NCI-H1694 treated with DMSO at 0.1 percent for 48 hours (cell line): Measurements from ENCODE around the gene YPEL5.

Experiments used
- DNase-seq: peaks from one replicate; lab custom pipeline; 2025; lab: John Stamatoyannopoulos, UW

Gene YPEL5

GRCh38 chr2:30165050-30165520, 18.3 kb downstream of the YPEL5 start:
- peak; percentile 96 for DNase-seq

DNA sequence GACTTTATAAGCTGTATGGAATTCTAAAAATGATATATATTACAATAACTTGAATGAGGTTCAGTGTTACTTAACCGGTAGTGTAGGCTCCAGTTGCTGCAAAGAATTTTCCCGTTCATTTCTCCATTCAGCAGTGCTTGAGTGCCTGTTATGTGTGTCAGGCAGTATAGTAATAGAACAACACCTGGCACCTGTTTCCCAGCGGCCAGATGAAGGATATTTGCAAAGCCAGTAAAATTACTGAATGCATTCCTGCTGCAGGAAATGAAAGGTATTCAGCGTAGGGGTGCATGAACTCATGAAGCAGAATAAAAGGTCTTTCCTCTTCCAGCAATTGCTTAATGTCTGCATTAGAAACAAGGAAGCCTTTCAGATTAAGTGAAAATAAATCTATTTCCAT, 18.8 kb downstream of the YPEL5 start:
- DNase-seq: no peak

DNA sequence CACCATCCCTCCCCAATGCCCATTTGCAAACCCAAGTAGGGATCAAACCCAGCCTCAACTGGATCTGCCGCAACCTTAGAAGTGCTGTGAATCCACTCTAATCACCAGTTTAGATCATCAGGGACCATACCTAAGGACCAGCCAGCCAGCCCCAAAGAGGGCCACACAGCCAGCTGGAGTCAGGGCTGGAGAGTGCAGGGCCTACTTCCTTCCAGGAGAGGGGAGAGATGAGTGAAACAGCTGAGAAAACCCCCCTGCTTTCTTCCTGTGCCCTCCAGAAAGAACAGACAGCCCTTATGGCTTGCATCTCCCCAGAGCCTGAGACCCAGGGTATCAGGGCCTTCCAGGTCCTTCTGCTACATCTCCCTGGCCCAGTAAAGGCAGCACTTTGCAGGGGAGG, 25.8 kb downstream of the YPEL5 start:
- DNase-seq: no peak

DNA sequence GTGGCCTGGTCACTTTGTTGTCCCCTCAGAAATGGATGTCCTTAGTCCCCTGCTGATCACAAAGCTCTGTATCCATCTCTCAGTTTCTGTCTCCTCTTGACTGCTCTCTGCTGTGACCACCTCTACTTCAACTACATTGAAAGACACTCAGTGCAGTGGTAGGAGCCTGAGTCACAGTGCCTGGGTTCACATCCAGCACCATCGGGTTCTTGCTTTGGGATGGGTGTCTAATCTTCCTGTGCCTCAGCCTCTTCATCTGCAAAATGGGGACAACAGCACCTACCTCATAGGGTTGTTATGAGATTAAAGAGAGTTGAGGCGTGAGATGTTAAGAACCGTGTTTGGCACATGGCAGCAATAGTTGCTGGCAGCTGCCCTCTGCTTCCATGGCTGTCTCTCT, 30.6 kb downstream of the YPEL5 start:
- no peak for DNase-seq

DNA sequence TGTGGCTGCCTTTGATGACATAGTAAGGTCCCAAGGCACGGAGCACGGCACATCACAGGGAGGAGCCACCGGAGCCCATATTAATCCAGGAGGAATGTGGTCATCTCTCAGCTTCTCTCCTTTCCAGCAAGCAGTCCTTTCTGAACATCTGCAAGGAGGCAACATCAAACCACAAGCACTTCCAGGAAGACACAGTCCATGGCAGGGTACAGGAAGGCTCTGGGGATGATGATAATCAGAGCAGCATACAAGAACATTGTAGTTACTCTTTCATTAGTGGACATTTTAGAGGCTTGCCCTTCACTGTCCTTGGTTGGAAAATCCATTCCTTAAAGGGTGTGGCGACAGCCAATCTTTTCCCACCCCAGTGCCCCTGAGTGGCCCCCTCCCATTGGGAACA, 31.1 kb downstream of the YPEL5 start:
- no peak for DNase-seq

DNA sequence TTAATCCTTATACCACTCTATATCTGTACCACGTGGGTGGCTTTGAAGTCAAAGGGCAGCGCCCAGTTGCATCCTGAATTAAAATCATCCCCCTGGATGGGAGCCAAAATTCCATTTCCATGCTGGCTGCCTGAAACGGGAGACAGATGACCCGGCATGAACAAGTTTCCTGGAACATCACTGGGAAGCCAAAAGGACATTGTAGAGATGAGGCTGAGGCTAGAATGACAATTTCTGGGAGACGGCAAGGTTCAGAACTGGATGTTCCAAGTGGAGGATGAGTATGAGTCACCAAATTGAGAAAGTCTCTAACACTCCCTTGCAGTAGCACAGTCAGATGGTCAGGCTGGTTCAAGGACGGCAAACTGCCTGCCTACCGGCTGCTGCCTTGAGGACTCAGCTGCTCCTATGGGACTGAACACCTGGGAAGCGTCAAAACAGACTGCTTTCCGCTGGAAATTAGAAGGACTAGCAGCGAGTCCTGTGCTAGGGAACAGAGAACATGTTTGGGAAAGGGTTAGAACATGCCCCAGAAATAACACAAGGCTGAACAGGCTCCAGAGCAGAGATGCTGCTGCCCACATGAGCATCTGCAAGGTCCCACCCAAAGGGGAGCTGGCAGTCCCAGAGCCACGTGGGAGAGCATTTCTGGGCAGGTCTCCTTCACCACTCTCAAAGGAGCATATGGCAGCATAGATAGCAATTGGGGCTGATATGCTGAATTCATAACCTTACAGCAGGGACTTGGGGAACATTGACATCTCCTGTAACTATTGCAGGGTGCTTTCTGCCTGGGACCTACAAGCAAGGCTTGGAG, 32.0 kb downstream of the YPEL5 start:
- DNase-seq: no peak

GRCh38 chr2:30179536-30179935, 32.7 kb downstream of the YPEL5 start:
- no peak for DNase-seq

DNA sequence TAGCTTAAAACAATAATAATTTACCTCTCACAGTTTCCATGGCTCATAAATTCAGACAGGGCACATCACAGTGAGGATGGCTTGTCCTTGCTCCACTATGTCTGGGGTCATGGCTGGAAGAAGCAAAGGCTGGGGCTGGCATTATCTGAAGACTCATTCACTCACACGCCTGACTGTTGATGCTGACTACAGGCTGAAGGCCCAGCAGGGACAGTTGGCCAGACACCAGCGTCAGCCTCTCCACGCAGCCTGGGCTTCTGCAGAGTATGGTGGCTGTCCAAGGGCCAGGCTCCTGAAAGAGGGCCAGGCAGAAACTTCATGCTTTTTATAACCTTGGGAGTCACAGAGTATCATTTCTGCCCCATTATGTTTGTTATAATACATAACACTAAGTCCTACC, 33.4 kb downstream of the YPEL5 start:
- DNase-seq: no peak

DNA sequence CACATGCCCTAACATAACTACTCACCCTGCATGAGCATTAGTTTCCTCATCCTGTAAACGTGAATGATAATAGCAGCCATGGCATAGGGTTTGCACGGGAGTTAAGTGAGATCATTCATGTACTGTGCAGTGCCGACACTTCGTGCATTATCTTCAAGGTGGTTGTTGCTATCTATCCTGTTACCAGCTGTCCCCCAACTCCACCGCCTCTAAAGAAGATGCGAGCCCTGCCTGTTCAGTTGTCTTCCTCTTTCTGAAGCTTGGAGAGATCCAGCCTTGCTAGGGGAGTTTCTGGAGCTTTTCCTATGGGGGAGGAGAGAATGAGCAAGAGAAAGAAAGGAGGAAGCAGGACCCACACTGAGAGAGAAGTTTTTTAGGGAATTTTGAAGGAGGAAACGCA, 34.4 kb downstream of the YPEL5 start:
- no peak for DNase-seq

DNA sequence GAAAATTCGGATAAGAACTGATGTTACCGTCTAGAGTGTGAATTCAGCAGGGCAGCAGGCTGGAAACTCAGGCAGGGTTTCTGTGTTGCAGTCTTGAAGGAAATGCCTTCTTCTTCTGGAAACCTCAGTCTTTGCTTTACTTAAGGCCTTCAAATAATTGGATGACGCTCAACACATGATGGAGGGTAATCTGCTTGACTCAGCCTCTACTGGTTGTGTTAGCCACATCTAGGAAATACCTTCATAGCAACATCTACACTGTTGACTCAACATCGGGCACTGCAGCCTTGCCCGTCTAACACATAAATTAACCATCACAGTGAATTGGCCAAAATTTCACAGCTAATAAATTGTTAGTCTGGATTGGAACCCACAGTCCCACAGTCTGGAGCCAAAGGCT, 37.2 kb downstream of the YPEL5 start:
- DNase-seq: no peak

GRCh38 chr2:30185178-30185577, 38.4 kb downstream of the YPEL5 start:
- no peak for DNase-seq

DNA sequence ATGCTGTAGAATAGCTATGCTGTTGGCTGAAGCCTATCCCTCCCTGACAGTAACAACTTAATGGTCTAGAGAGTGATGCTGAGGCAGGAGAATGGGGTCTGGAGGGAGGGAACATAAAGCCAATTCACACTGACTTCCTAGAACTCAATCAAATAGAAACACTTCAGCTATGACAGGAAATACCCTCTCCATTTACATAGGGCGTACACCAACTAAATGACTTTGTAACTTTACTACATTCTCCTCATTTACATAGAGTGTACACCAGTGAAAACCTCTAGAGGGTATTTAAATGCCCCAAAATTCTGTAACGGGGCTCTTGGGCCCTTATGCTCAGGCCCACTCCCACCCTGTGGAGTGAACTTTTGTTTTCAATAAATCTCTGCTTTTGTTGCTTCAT, 41.5 kb downstream of the YPEL5 start:
- DNase-seq: no peak

DNA sequence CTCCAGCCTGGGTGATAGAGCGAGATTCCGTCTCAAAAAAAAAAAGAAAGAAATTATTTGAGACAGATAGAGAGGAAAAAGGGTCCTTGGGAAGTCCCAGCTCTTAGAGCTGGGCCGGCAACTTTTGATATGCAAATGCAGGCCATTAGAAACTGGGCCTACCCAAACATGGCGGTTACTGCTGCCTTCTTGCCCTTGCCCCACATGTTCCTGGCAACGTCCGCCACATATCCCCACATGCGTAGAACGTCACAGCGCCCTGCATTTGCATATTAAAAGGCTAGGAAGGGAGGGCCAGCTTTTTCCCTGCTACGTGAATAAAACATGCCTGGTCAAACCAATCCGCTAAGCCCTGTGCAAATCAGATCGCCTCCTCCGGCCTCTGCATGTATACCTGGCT, 43.8 kb downstream of the YPEL5 start:
- no peak for DNase-seq

DNA sequence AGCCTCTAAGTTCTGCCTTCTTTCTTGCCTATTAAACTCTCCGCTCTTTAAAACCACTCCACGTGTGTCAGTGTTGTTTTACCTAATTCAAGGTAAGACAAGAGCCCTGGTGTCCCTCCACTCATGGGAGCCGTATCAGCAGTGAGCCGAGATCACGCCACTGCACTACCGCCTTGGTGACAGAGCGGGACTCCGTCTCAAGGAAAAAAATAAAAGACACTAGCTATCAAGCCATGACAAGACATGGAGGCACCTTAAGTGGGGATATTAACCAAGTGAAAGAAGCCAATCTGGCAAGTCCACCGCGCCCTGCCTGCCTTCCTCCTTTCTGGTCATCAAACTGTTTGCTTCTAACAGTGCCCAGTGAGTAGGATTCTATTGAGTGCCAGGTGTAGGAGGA, 44.3 kb downstream of the YPEL5 start:
- no peak for DNase-seq

DNA sequence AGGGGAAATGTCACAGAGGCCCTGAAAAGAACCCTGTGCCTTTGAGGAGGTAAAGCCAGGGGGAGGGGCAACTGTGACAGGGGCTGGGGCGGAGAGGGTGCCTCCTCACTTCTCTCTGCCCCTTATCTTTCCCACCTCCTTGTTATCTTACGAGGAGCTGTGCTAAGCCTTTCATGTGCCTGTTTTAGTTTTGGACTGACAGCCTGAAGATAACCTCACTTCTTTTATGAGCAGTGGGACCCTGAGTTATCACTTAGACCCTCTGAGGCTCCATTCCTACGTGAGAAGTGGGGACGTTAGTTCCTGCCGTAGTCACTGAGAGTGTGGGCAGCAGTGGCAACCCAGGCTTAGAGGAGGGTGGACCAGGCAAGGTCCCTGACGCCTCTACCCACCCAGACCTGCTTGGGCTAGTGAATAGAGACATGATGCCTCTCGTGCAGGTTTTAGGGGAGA, 45.0 kb downstream of the YPEL5 start:
- DNase-seq: no peak

- DNase-seq: no peak
Measured at GRCh38 chr2:30192314-30192713, 45.5 kb downstream of the YPEL5 start.

- no peak for DNase-seq
Measured at GRCh38 chr2:30193104-30193681, 46.4 kb downstream of the YPEL5 start.

DNA sequence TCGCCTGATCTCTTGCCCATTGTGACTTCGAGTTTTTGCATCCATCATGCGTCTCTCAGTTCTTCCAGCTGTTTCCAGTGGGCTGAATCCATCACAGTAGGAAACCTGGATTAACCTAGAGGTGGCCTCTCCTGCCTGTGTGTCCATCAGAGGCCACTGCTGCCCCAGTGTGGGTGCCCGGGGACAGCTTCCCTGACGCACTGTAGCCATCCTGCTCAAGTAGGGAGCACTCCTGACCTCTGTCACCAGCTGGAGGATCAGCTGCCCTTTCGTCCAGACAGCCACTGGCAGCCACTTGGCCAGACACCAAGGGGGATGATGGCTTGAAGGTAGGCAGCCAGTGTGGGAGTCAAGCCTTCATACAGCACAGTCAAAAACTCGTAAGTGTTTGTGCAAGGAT, 47.6 kb downstream of the YPEL5 start:
- no peak for DNase-seq

GRCh38 chr2:30195016-30195415, 48.2 kb downstream of the YPEL5 start:
- no peak for DNase-seq

- no peak for DNase-seq
Measured at GRCh38 chr2:30197570-30198192, 50.9 kb downstream of the YPEL5 start.

DNA sequence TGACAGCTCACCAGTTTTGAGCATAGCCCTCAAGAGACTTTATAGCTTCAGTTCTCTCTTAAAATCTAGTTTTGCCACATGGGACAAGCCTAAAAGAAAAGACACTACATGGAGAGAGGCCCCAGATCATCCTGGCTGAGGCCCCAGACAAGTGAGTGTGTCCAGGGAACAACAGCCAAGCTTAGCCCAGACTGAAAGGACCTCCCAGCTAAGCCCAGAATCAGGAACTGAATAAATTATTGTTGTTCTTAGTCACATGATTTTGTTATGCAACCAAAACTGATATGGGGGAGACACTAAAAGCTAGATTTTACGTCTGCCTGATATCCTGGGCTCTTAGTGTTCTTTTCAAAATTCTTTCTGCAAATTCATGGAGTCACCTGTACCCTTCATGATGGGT, 55.2 kb downstream of the YPEL5 start:
- no peak for DNase-seq

- no peak for DNase-seq
Measured at GRCh38 chr2:30203156-30203555, 56.3 kb downstream of the YPEL5 start.

DNA sequence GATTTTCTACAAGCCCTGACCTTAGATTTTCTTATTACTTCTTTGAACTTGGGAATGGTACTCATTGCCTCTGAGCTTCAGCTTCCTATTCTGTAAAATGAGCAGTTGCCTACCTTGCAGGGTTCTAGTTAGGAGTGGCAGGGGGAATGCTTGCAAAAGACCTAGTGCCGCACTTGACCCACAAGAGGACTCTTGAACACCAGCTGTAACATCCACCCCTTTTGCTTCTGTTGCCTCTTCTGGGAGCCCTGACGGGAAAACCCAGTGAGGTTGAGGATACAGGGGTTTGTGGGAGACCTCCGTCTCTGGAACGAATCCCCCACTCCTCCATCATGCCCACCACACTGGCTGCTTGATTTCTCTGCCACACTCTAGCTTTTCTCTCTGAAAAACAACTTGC, 57.5 kb downstream of the YPEL5 start:
- DNase-seq: no peak
